ENCODE data around the gene PRODH2.

The PRODH2 gene

DNA sequence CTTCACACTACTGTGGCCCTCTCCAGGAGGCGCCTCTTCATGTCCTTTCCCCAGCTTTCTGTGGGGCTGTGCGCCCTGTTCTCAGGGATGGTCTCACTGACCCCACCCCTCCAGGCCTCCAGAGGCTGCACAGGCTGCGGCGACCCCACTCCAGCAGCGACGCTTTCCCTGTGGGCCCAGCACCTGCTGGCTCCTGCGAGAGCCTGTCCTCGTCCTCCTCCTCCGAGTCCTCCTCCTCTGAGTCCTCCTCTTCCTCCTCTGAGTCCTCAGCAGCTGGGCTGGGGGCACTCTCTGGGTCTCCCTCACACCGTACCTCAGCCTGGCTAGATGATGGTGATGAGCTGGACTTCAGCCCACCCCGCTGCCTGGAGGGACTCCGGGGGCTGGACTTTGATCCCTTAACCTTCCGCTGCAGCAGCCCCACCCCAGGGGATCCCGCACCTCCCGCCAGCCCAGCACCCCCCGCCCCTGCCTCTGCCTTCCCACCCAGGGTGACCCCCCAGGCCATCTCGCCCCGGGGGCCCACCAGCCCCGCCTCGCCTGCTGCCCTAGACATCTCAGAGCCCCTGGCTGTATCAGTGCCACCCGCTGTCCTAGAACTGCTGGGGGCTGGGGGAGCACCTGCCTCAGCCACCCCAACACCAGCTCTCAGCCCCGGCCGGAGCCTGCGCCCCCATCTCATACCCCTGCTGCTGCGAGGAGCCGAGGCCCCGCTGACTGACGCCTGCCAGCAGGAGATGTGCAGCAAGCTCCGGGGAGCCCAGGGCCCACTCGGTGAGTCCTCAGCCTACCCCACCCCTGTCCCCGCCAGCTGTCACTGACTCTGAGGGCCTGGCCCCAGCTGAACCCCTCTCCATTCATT lies 26.1 kb downstream of the PRODH2 start:
- Histone ChIP-seq H3K27ac (ENCODE audit: low read length) (no peak overlapping the region), H3K27me3 (ENCODE audit: control insufficient read depth in 1 of 2, insufficient read depth in 2 of 2, low read length in 2 of 2) (no peaks in the 10 kb centered on the region), H3K36me3 (ENCODE audit: control insufficient read depth in 2 of 2, insufficient read depth in 2 of 2, low read length in 2 of 2) (peaks cover 0 to 12% of the 10 kb centered on the region in 2 donors), H3K9ac (ENCODE audit: low read length in 2 of 2) (no peak overlapping the region), H3K4me1 (ENCODE audit: control insufficient read depth, insufficient read depth, low read length) (no peaks in the 10 kb centered on the region), H3K9me3 (ENCODE audit: control insufficient read depth in 2 of 2, low read length in 2 of 2) (no peaks in the 10 kb centered on the region), H3K4me3 (ENCODE audit: low read length in 2 of 2) (no peak overlapping the region)

GRCh38 chr19:35785339-35785627 lies 27.4 kb downstream of the PRODH2 start:
- Histone ChIP-seq H3K4me3 (ENCODE audit: low read length in 2 of 2) (no peak overlapping the region), H3K27me3 (ENCODE audit: control insufficient read depth in 1 of 2, insufficient read depth in 2 of 2, low read length in 2 of 2) (no peaks in the 10 kb centered on the region), H3K4me1 (ENCODE audit: control insufficient read depth, insufficient read depth, low read length) (no peaks in the 10 kb centered on the region), H3K9me3 (ENCODE audit: control insufficient read depth in 2 of 2, low read length in 2 of 2) (no peaks in the 10 kb centered on the region), H3K36me3 (ENCODE audit: control insufficient read depth in 2 of 2, insufficient read depth in 2 of 2, low read length in 2 of 2) (peaks cover 0 to 17% of the 10 kb centered on the region in 2 donors), H3K27ac (ENCODE audit: low read length) (no peak overlapping the region), H3K9ac (ENCODE audit: low read length in 2 of 2) (no peak overlapping the region)

GRCh38 chr19:35784503-35785338 lies 27.9 kb downstream of the PRODH2 start:
- no peak overlapping the region for H3K4me3 ChIP-seq (ENCODE audit: low read length in 2 of 2)
- H3K27me3 ChIP-seq (ENCODE audit: control insufficient read depth in 1 of 2, insufficient read depth in 2 of 2, low read length in 2 of 2), result no peaks in the 10 kb centered on the region
- H3K9ac ChIP-seq (ENCODE audit: low read length in 2 of 2), result no peak overlapping the region
- H3K9me3 ChIP-seq (ENCODE audit: control insufficient read depth in 2 of 2, low read length in 2 of 2), result no peaks in the 10 kb centered on the region
- no peaks in the 10 kb centered on the region for H3K4me1 ChIP-seq (ENCODE audit: control insufficient read depth, insufficient read depth, low read length)
- H3K36me3 ChIP-seq (ENCODE audit: control insufficient read depth in 2 of 2, insufficient read depth in 2 of 2, low read length in 2 of 2), result peaks cover 0 to 17% of the 10 kb centered on the region in 2 donors
- no peak overlapping the region for H3K27ac ChIP-seq (ENCODE audit: low read length)

GRCh38 chr19:35783469-35784434 lies 28.9 kb downstream of the PRODH2 start:
- Histone ChIP-seq H3K27ac (ENCODE audit: low read length) (no peak overlapping the region), H3K36me3 (ENCODE audit: control insufficient read depth in 2 of 2, insufficient read depth in 2 of 2, low read length in 2 of 2) (peaks cover 3 to 21% of the 10 kb centered on the region in 2 donors)

GRCh38 chr19:35782589-35782988 lies 30.1 kb downstream of the PRODH2 start:
- no peaks in the 10 kb centered on the region for H3K27me3 ChIP-seq (ENCODE audit: control insufficient read depth in 1 of 2, insufficient read depth in 2 of 2, low read length in 2 of 2)
- H3K9me3 ChIP-seq (ENCODE audit: control insufficient read depth in 2 of 2, low read length in 2 of 2), result no peaks in the 10 kb centered on the region
- no peaks in the 10 kb centered on the region for H3K4me1 ChIP-seq (ENCODE audit: control insufficient read depth, insufficient read depth, low read length)
- H3K4me3 ChIP-seq (ENCODE audit: low read length in 2 of 2), result no peak overlapping the region
- H3K9ac ChIP-seq (ENCODE audit: low read length in 2 of 2), result no peak overlapping the region
- no peak overlapping the region for H3K27ac ChIP-seq (ENCODE audit: low read length)
- H3K36me3 ChIP-seq (ENCODE audit: control insufficient read depth in 2 of 2, insufficient read depth in 2 of 2, low read length in 2 of 2), result peaks cover 6 to 21% of the 10 kb centered on the region in 2 donors

More at GRCh38 chr19:35783469-35784434, 28.9 kb downstream of the PRODH2 start:
- no peaks in the 10 kb centered on the region for H3K9me3 ChIP-seq (ENCODE audit: control insufficient read depth in 2 of 2, low read length in 2 of 2)
- no peak overlapping the region for H3K4me3 ChIP-seq (ENCODE audit: low read length in 2 of 2)
- no peak overlapping the region for H3K9ac ChIP-seq (ENCODE audit: low read length in 2 of 2)
- H3K4me1 ChIP-seq (ENCODE audit: control insufficient read depth, insufficient read depth, low read length), result no peaks in the 10 kb centered on the region
- no peaks in the 10 kb centered on the region for H3K27me3 ChIP-seq (ENCODE audit: control insufficient read depth in 1 of 2, insufficient read depth in 2 of 2, low read length in 2 of 2)

DNA sequence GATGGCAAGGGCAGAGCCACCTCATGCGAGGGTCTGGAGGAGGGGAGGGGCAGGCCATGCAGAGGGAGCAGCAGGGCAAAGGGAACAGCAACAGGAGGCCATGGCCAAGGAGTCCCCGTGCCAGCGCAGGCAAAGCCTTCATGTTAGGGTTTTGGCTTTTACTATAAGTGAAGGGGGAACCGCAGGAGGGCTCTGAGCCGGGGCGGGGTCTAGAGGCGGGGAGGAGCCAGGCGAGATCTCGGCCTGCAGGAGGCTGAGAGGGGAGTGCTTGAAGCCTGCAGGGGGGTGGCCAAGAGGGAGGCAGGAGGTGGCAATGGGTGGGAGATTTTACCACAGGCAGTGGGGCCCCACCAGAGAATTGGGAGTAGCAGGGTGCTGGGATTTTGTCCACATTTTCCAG lies 31.0 kb downstream of the PRODH2 start:
- Histone ChIP-seq H3K36me3 (ENCODE audit: control insufficient read depth in 2 of 2, insufficient read depth in 2 of 2, low read length in 2 of 2) (peaks cover 6 to 21% of the 10 kb centered on the region in 2 donors), H3K27ac (ENCODE audit: low read length) (no peak overlapping the region), H3K9ac (ENCODE audit: low read length in 2 of 2) (no peak overlapping the region)

GRCh38 chr19:35780717-35781116 lies 31.9 kb downstream of the PRODH2 start:
- H3K9me3 ChIP-seq (ENCODE audit: control insufficient read depth in 2 of 2, low read length in 2 of 2), result no peaks in the 10 kb centered on the region
- H3K4me1 ChIP-seq (ENCODE audit: control insufficient read depth, insufficient read depth, low read length), result peaks cover 12% of the 10 kb centered on the region
- no peaks in the 10 kb centered on the region for H3K27me3 ChIP-seq (ENCODE audit: control insufficient read depth in 1 of 2, insufficient read depth in 2 of 2, low read length in 2 of 2)
- H3K36me3 ChIP-seq (ENCODE audit: control insufficient read depth in 2 of 2, insufficient read depth in 2 of 2, low read length in 2 of 2), result peaks cover 6 to 21% of the 10 kb centered on the region in 2 donors
- no peak overlapping the region for H3K9ac ChIP-seq (ENCODE audit: low read length in 2 of 2)
- H3K4me3 ChIP-seq (ENCODE audit: low read length in 2 of 2), result no peak overlapping the region
- H3K27ac ChIP-seq (ENCODE audit: low read length), result no peak overlapping the region

More for the DNA sequence above, 31.0 kb downstream of the PRODH2 start:
- Histone ChIP-seq H3K4me1 (ENCODE audit: control insufficient read depth, insufficient read depth, low read length) (peaks cover 4% of the 10 kb centered on the region), H3K27me3 (ENCODE audit: control insufficient read depth in 1 of 2, insufficient read depth in 2 of 2, low read length in 2 of 2) (no peaks in the 10 kb centered on the region), H3K9me3 (ENCODE audit: control insufficient read depth in 2 of 2, low read length in 2 of 2) (no peaks in the 10 kb centered on the region), H3K4me3 (ENCODE audit: low read length in 2 of 2) (no peak overlapping the region)

GRCh38 chr19:35780058-35780457 lies 32.6 kb downstream of the PRODH2 start:
- no peaks in the 10 kb centered on the region for H3K9me3 ChIP-seq (ENCODE audit: control insufficient read depth in 2 of 2, low read length in 2 of 2)
- no peak overlapping the region for H3K9ac ChIP-seq (ENCODE audit: low read length in 2 of 2)
- H3K27me3 ChIP-seq (ENCODE audit: control insufficient read depth in 1 of 2, insufficient read depth in 2 of 2, low read length in 2 of 2), result no peaks in the 10 kb centered on the region
- no peak overlapping the region for H3K4me3 ChIP-seq (ENCODE audit: low read length in 2 of 2)
- H3K4me1 ChIP-seq (ENCODE audit: control insufficient read depth, insufficient read depth, low read length), result peaks cover 13% of the 10 kb centered on the region
- no peak overlapping the region for H3K27ac ChIP-seq (ENCODE audit: low read length)
- peaks cover 6 to 21% of the 10 kb centered on the region in 2 donors for H3K36me3 ChIP-seq (ENCODE audit: control insufficient read depth in 2 of 2, insufficient read depth in 2 of 2, low read length in 2 of 2)

GRCh38 chr19:35779033-35779432 lies 33.6 kb downstream of the PRODH2 start:
- Histone ChIP-seq H3K9me3 (ENCODE audit: control insufficient read depth in 2 of 2, low read length in 2 of 2) (no peaks in the 10 kb centered on the region), H3K9ac (ENCODE audit: low read length in 2 of 2) (no peak overlapping the region), H3K4me1 (ENCODE audit: control insufficient read depth, insufficient read depth, low read length) (peaks cover 21% of the 10 kb centered on the region), H3K4me3 (ENCODE audit: low read length in 2 of 2) (no peak overlapping the region), H3K36me3 (ENCODE audit: control insufficient read depth in 2 of 2, insufficient read depth in 2 of 2, low read length in 2 of 2) (peaks cover 6 to 21% of the 10 kb centered on the region in 2 donors), H3K27ac (ENCODE audit: low read length) (no peak overlapping the region), H3K27me3 (ENCODE audit: control insufficient read depth in 1 of 2, insufficient read depth in 2 of 2, low read length in 2 of 2) (no peaks in the 10 kb centered on the region)

DNA sequence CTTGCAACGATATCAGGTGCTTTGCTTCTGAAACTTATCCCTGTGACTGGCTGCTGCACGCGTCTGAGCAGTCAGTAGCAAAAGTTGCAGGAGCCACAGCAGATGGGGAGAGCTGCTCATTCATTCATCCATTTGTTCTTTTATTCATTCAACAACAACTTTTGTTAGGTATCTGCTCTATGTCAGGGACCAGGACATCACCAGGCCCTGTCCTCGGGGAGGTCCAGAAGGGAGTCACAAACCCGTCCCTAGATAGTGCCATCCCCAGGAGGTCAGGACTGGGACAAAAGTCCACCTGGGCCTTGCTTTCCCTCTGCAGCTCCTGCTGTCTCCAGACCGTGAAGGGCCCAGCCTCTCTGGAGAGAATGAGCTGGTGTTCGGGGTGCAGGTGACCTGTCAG lies 34.7 kb downstream of the PRODH2 start:
- Histone ChIP-seq H3K9ac (ENCODE audit: low read length in 2 of 2) (no peak overlapping the region), H3K4me3 (ENCODE audit: low read length in 2 of 2) (no peak overlapping the region)

More for the DNA sequence above, 34.7 kb downstream of the PRODH2 start:
- Histone ChIP-seq H3K27me3 (ENCODE audit: control insufficient read depth in 1 of 2, insufficient read depth in 2 of 2, low read length in 2 of 2) (no peaks in the 10 kb centered on the region), H3K27ac (ENCODE audit: low read length) (no peak overlapping the region), H3K36me3 (ENCODE audit: control insufficient read depth in 2 of 2, insufficient read depth in 2 of 2, low read length in 2 of 2) (peaks cover 6 to 19% of the 10 kb centered on the region in 2 donors), H3K9me3 (ENCODE audit: control insufficient read depth in 2 of 2, low read length in 2 of 2) (no peaks in the 10 kb centered on the region), H3K4me1 (ENCODE audit: control insufficient read depth, insufficient read depth, low read length) (peaks cover 21% of the 10 kb centered on the region)
